HepG2 (cell line): Measurements from ENCODE around the gene MXD1. TPM values are rescaled to one million over a fixed set of nuclear protein-coding genes. Genes with fewer than 3 reads are reported as not detected.

Source experiments
- ATF1 ChIP-seq: IDR thresholded peaks from 2 replicates; pipeline ENCODE4 v1.6.1; 2016; ENCODE audit warnings: mild to moderate bottlenecking, control low read depth
- DPF2 ChIP-seq: sonication (generic); formaldehyde crosslinking; IDR thresholded peaks from 2 replicates; pipeline ENCODE4 v1.4.0; 2020; ENCODE audit warnings: mild to moderate bottlenecking, low read depth, missing genetic modification reagents, borderline replicate concordance
- ERF ChIP-seq: IDR thresholded peaks from 2 replicates; pipeline ENCODE4 v1.6.1; 2018; ENCODE audit warnings: missing biosample characterization, missing genetic modification reagents
- HOXA3 ChIP-seq: sonication (generic); formaldehyde crosslinking; IDR thresholded peaks from 2 replicates; pipeline ENCODE4 v1.5.0; 2020; ENCODE audit warnings: missing genetic modification reagents
- NR3C1 ChIP-seq: sonication (generic); formaldehyde crosslinking; IDR thresholded peaks from 2 replicates; pipeline ENCODE4 v1.4.0; 2020; ENCODE audit warnings: missing genetic modification reagents
- RARA ChIP-seq: IDR thresholded peaks from 2 replicates; pipeline ENCODE4 v1.6.1; 2016; ENCODE audit warnings: missing genetic modification reagents, missing compliant biosample characterization
- SOX5 ChIP-seq: IDR thresholded peaks from 2 replicates; pipeline ENCODE4 v1.6.1; 2016; ENCODE audit warnings: borderline replicate concordance
- TBX2 ChIP-seq: sonication (generic); formaldehyde crosslinking; IDR thresholded peaks from 2 replicates; pipeline ENCODE4 v1.5.0; 2020; ENCODE audit warnings: missing genetic modification reagents, mild to moderate bottlenecking, borderline replicate concordance
- TEAD3 ChIP-seq: optimal IDR thresholded peaks from 2 replicates; pipeline ENCODE3; 2016; ENCODE audit warnings: borderline replicate concordance
- ZNF101 ChIP-seq: sonication (generic); formaldehyde crosslinking; IDR thresholded peaks from 2 replicates; pipeline ENCODE4 v1.4.0; 2020; ENCODE audit warnings: mild to moderate bottlenecking, low read depth, missing genetic modification reagents, borderline replicate concordance
- ZNF263 ChIP-seq: sonication (generic); formaldehyde crosslinking; IDR thresholded peaks from 2 replicates; pipeline ENCODE4 v1.4.0; 2020; ENCODE audit warnings: missing genetic modification reagents
- ZNF589 ChIP-seq: sonication (generic); formaldehyde crosslinking; conservative IDR thresholded peaks from 2 replicates; pipeline ENCODE4 v1.8.0; 2022; ENCODE audit warnings: mild to moderate bottlenecking, moderate library complexity, missing genetic modification reagents
- polyA plus RNA-seq, 8 experiments: library from polyadenylated mRNA; depleted of rRNA in 3 of 8; stranded (reverse) in 7 of 8; unstranded in 1 of 8; fragments of >200 nt; fragmentation: Illumina TruSeq in 4 of 8; extraction: Trizol in 4 of 8; gene quantifications; 2 replicates each; pipeline versions ENCODE4 v1.2.1 to v1.2.3, GENCODE V29; 2011 to 2016; ENCODE audit warnings: low read depth in 4 of 8, missing spikeins in 1 of 8, mixed read lengths in 1 of 8; ENCODE audit not compliant: insufficient read depth in 1 of 8
- total RNA-seq, 5 experiments: library from RNA; depleted of rRNA; stranded (reverse); fragments of >200 nt; fragmentation: Illumina TruSeq; extraction: Trizol; gene quantifications; 2 replicates each; pipeline ENCODE4 v1.2.3, GENCODE V29; 2016; ENCODE audit warnings: low read depth in 1 of 5
- TF ChIP-seq, protein P1 (sequence below): fragments of 450-650 bp; IDR thresholded peaks from 2 replicates; pipeline ENCODE4 v1.6.1; 2017; ENCODE audit warnings: mild to moderate bottlenecking
- TF ChIP-seq, protein P2 (sequence below): sonication (generic); formaldehyde crosslinking; IDR thresholded peaks from 2 replicates; pipeline ENCODE4 v1.4.0; 2020; ENCODE audit warnings: missing genetic modification reagents
- TF ChIP-seq, protein P3 (sequence below): IDR thresholded peaks from 2 replicates; pipeline ENCODE4 v1.6.1; 2016; ENCODE audit warnings: mild to moderate bottlenecking
- TF ChIP-seq, protein P4 (sequence below): IDR thresholded peaks from 2 replicates; pipeline ENCODE4 v1.6.1; 2016; ENCODE audit warnings: low read depth, borderline replicate concordance
- TF ChIP-seq, protein P5 (sequence below): sonication (generic); formaldehyde crosslinking; IDR thresholded peaks from 2 replicates; pipeline ENCODE4 v1.8.0; 2022; ENCODE audit warnings: mild to moderate bottlenecking, missing genetic modification reagents
- TF ChIP-seq, protein P6 (sequence below): sonication (generic); formaldehyde crosslinking; IDR thresholded peaks from 2 replicates; pipeline ENCODE4 v1.4.0; 2020; ENCODE audit warnings: missing genetic modification reagents, borderline replicate concordance

Gene MXD1
- total and polyA plus RNA-seq, 2 of the 13 experiments (the other 11 are each of a cell fraction or from before 2014, with no cell fraction given) = 6.4 to 14.9 TPM

DNA sequence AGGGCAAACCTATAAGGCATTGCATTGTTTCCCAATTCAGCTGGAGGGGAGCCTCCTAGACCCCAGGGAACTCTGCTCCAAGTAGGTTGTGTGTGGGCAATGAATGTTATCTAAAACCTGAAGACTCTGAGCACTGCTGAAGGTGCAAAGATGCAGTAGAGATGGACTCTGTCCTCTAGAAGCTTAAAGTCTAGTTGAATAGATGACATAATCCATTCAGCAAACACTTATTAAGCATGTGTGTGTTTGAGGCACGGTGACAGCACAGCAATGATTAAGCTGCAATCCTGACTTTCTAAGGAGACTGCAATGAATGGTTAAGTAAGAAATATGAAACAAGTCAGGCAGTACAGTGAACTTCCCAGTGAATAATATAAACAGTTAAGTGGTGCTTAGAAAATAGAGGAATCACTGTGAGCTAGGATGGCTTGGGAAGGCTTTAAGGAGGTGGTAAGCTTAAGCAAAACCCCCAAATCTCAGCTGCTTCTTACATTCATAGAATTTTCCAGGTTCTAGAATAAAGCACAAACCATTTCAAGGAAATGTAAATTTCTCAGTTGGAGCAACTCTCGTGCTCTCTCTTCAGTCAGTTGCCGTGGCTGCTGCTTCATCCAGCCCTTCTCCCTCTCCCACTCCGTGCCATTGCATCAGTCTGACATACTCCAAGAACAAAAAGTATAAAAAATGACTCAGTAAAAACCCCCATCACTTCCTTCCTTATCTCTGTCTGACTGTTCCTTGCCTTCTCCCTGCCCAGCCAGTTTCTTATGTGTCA lies 19.1 kb downstream of the MXD1 start (continued):
- TF ChIP-seq, protein P1, sequence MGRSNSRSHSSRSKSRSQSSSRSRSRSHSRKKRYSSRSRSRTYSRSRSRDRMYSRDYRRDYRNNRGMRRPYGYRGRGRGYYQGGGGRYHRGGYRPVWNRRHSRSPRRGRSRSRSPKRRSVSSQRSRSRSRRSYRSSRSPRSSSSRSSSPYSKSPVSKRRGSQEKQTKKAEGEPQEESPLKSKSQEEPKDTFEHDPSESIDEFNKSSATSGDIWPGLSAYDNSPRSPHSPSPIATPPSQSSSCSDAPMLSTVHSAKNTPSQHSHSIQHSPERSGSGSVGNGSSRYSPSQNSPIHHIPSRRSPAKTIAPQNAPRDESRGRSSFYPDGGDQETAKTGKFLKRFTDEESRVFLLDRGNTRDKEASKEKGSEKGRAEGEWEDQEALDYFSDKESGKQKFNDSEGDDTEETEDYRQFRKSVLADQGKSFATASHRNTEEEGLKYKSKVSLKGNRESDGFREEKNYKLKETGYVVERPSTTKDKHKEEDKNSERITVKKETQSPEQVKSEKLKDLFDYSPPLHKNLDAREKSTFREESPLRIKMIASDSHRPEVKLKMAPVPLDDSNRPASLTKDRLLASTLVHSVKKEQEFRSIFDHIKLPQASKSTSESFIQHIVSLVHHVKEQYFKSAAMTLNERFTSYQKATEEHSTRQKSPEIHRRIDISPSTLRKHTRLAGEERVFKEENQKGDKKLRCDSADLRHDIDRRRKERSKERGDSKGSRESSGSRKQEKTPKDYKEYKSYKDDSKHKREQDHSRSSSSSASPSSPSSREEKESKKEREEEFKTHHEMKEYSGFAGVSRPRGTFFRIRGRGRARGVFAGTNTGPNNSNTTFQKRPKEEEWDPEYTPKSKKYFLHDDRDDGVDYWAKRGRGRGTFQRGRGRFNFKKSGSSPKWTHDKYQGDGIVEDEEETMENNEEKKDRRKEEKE = no peak
- TF ChIP-seq, protein P2, sequence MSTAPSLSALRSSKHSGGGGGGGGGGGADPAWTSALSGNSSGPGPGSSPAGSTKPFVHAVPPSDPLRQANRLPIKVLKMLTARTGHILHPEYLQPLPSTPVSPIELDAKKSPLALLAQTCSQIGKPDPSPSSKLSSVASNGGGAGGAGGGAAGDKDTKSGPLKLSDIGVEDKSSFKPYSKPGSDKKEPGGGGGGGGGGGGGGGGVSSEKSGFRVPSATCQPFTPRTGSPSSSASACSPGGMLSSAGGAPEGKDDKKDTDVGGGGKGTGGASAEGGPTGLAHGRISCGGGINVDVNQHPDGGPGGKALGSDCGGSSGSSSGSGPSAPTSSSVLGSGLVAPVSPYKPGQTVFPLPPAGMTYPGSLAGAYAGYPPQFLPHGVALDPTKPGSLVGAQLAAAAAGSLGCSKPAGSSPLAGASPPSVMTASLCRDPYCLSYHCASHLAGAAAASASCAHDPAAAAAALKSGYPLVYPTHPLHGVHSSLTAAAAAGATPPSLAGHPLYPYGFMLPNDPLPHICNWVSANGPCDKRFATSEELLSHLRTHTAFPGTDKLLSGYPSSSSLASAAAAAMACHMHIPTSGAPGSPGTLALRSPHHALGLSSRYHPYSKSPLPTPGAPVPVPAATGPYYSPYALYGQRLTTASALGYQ (CRISPR knock-in tag) = peak; percentile 42; the same call in 1 of the 2 replicates
- TF ChIP-seq ZNF589 (0 out of 2 replicates have a peak, but pooled peaks have one; percentile 19), HOXA3 (CRISPR knock-in tag) (peak; percentile 47; the same call in 1 of the 2 replicates), DPF2 (CRISPR knock-in tag) (0 out of 2 replicates have a peak, but pooled peaks have one; percentile 20), ERF (CRISPR knock-in tag) (peak; percentile 66), SOX5 (CRISPR knock-in tag) (peak; percentile 72), ZNF263 (no peak), TEAD3 (CRISPR knock-in tag) (peak; percentile 59), NR3C1 (no peak), TBX2 (CRISPR knock-in tag) (peak; percentile 84), RARA (peak; percentile 63), ZNF101 (CRISPR knock-in tag) (no peak), ATF1 (CRISPR knock-in tag) (0 out of 2 replicates have a peak, but pooled peaks have one; percentile 52)
- TF ChIP-seq, protein P3, sequence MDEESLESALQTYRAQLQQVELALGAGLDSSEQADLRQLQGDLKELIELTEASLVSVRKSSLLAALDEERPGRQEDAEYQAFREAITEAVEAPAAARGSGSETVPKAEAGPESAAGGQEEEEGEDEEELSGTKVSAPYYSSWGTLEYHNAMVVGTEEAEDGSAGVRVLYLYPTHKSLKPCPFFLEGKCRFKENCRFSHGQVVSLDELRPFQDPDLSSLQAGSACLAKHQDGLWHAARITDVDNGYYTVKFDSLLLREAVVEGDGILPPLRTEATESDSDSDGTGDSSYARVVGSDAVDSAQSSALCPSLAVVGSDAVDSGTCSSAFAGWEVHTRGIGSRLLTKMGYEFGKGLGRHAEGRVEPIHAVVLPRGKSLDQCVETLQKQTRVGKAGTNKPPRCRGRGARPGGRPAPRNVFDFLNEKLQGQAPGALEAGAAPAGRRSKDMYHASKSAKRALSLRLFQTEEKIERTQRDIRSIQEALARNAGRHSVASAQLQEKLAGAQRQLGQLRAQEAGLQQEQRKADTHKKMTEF (CRISPR knock-in tag) = 0 out of 2 replicates have a peak, but pooled peaks have one; percentile 46
- TF ChIP-seq, protein P4, sequence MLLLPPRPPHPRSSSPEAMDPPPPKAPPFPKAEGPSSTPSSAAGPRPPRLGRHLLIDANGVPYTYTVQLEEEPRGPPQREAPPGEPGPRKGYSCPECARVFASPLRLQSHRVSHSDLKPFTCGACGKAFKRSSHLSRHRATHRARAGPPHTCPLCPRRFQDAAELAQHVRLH (CRISPR knock-in tag) = no peak
- TF ChIP-seq, protein P5, sequence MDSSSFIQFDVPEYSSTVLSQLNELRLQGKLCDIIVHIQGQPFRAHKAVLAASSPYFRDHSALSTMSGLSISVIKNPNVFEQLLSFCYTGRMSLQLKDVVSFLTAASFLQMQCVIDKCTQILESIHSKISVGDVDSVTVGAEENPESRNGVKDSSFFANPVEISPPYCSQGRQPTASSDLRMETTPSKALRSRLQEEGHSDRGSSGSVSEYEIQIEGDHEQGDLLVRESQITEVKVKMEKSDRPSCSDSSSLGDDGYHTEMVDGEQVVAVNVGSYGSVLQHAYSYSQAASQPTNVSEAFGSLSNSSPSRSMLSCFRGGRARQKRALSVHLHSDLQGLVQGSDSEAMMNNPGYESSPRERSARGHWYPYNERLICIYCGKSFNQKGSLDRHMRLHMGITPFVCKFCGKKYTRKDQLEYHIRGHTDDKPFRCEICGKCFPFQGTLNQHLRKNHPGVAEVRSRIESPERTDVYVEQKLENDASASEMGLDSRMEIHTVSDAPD = peak; percentile 24; the same call in 1 of the 2 replicates
- TF ChIP-seq, protein P6, sequence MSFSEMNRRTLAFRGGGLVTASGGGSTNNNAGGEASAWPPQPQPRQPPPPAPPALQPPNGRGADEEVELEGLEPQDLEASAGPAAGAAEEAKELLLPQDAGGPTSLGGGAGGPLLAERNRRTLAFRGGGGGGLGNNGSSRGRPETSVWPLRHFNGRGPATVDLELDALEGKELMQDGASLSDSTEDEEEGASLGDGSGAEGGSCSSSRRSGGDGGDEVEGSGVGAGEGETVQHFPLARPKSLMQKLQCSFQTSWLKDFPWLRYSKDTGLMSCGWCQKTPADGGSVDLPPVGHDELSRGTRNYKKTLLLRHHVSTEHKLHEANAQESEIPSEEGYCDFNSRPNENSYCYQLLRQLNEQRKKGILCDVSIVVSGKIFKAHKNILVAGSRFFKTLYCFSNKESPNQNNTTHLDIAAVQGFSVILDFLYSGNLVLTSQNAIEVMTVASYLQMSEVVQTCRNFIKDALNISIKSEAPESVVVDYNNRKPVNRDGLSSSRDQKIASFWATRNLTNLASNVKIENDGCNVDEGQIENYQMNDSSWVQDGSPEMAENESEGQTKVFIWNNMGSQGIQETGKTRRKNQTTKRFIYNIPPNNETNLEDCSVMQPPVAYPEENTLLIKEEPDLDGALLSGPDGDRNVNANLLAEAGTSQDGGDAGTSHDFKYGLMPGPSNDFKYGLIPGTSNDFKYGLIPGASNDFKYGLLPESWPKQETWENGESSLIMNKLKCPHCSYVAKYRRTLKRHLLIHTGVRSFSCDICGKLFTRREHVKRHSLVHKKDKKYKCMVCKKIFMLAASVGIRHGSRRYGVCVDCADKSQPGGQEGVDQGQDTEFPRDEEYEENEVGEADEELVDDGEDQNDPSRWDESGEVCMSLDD (CRISPR knock-in tag) = no peak
